SKM-1 (cell line): Measurements from ENCODE around the gene GTF2F1.
"Not testable (repeated sequence)": the region's sequence is repeated elsewhere in the genome, so short reads cannot be mapped to it uniquely, and the experiment has no call there.

Source experiments
- DNase-seq: peaks from one replicate; lab custom pipeline; 2025; ENCODE audit not compliant: unreplicated experiment; lab: John Stamatoyannopoulos, UW

Gene GTF2F1

GRCh38 chr19:6417713-6418561, 25.0 kb upstream of the GTF2F1 start:
- DNase-seq = no peak

GRCh38 chr19:6416658-6417405, 23.9 kb upstream of the GTF2F1 start:
- no peak for DNase-seq

- DNase-seq = no peak
Measured at GRCh38 chr19:6415591-6416190, 22.7 kb upstream of the GTF2F1 start.

- no peak for DNase-seq
Measured at GRCh38 chr19:6414793-6415590, 22.0 kb upstream of the GTF2F1 start.

GRCh38 chr19:6413721-6414643, 21.0 kb upstream of the GTF2F1 start:
- no peak for DNase-seq

GRCh38 chr19:6413291-6413690, 20.3 kb upstream of the GTF2F1 start:
- no peak for DNase-seq

GRCh38 chr19:6412447-6413091, 19.6 kb upstream of the GTF2F1 start:
- no peak for DNase-seq

GRCh38 chr19:6412061-6412446, 19.1 kb upstream of the GTF2F1 start:
- no peak for DNase-seq

- DNase-seq = no peak
Measured at GRCh38 chr19:6409346-6409745, 16.4 kb upstream of the GTF2F1 start.

GRCh38 chr19:6406401-6406800, 13.4 kb upstream of the GTF2F1 start:
- DNase-seq = no peak

- no peak for DNase-seq
Measured at GRCh38 chr19:6402837-6403608, 10.1 kb upstream of the GTF2F1 start.

GRCh38 chr19:6402058-6402457, 9.1 kb upstream of the GTF2F1 start:
- no peak for DNase-seq

GRCh38 chr19:6400062-6400944, 7.3 kb upstream of the GTF2F1 start:
- DNase-seq = not testable (repeated sequence)

- DNase-seq = no peak
Measured at GRCh38 chr19:6396305-6396704, 3.3 kb upstream of the GTF2F1 start.

- DNase-seq = no peak
Measured at GRCh38 chr19:6394831-6395230, 1.9 kb upstream of the GTF2F1 start.

GRCh38 chr19:6393983-6394412, 1.0 kb upstream of the GTF2F1 start:
- DNase-seq = peak; percentile 40

GRCh38 chr19:6392221-6393073, 517 bp downstream of the GTF2F1 start:
- DNase-seq = no peak
